ENCODE measurements around the gene CYP1A1. TPM values are rescaled to one million over a fixed set of nuclear protein-coding genes. Genes with fewer than 3 reads are reported as not detected.

Gene CYP1A1
- total and polyA plus RNA-seq, 2 of the 13 experiments (the other 11 are each of a cell fraction or from before 2014, with no cell fraction given), result 7.9 to 8.0 TPM

GRCh38 chr15:74730619-74731316 is 5.4 kb upstream of the CYP1A1 start (continued):
- TF ChIP-seq, protein P1, sequence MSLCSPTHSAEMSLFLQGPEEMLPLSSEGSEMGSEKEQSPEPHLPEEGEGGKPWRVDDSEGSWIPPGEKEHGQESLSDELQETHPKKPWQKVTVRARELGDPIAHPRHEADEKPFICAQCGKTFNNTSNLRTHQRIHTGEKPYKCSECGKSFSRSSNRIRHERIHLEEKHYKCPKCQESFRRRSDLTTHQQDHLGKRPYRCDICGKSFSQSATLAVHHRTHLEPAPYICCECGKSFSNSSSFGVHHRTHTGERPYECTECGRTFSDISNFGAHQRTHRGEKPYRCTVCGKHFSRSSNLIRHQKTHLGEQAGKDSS (CRISPR knock-in tag; IDR thresholded peaks at IDR 0.05; ENCODE audit: borderline replicate concordance, low read depth), result peak; percentile 100
- TF ChIP-seq SMARCC2 (IDR thresholded peaks at IDR 0.05) (0 out of 2 replicates have a peak, but pooled peaks have one; percentile 25), CHD4 (IDR thresholded peaks at IDR 0.05; ENCODE audit: borderline replicate concordance, low read length) (no peak), ZFY (CRISPR knock-in tag; IDR thresholded peaks at IDR 0.05) (peak; percentile 63; the same call in 1 of the 2 replicates), GATA4 (IDR thresholded peaks at IDR 0.05; ENCODE audit: borderline replicate concordance, low read depth) (peak; percentile 36; the same call in 1 of the 2 replicates), PHF5A (CRISPR knock-in tag; IDR thresholded peaks at IDR 0.05; ENCODE audit: low read depth, unreplicated experiment) (no peak), MIER3 (CRISPR knock-in tag; IDR thresholded peaks at IDR 0.05; ENCODE audit: borderline replicate concordance) (peak; percentile 80; the same call in 1 of the 2 replicates), NFIC (IDR thresholded peaks at IDR 0.05; ENCODE audit: low read length) (peak; percentile 78; the same call in 1 of the 2 replicates), ASH2L (IDR thresholded peaks at IDR 0.05; ENCODE audit: insufficient read length, low read depth, low read length) (peak; percentile 23), GFI1 (CRISPR knock-in tag; IDR thresholded peaks at IDR 0.05; ENCODE audit: borderline replicate concordance) (peak; percentile 78; the same call in 1 of the 2 replicates), ZNF891 (CRISPR knock-in tag; IDR thresholded peaks at IDR 0.05) (no peak), ZFP90 (CRISPR knock-in tag; IDR thresholded peaks at IDR 0.05; ENCODE audit: borderline replicate concordance) (no peak), ZNF713 (CRISPR knock-in tag; IDR thresholded peaks at IDR 0.05) (no peak), JARID2 (CRISPR knock-in tag; IDR thresholded peaks at IDR 0.05; ENCODE audit: insufficient replicate concordance) (no peak), SP4 (CRISPR knock-in tag; IDR thresholded peaks at IDR 0.05) (0 out of 2 replicates have a peak, but pooled peaks have one; percentile 35), ATRX (CRISPR knock-in tag; IDR thresholded peaks at IDR 0.05; ENCODE audit: borderline replicate concordance) (no peak)
- TF ChIP-seq, protein P2, sequence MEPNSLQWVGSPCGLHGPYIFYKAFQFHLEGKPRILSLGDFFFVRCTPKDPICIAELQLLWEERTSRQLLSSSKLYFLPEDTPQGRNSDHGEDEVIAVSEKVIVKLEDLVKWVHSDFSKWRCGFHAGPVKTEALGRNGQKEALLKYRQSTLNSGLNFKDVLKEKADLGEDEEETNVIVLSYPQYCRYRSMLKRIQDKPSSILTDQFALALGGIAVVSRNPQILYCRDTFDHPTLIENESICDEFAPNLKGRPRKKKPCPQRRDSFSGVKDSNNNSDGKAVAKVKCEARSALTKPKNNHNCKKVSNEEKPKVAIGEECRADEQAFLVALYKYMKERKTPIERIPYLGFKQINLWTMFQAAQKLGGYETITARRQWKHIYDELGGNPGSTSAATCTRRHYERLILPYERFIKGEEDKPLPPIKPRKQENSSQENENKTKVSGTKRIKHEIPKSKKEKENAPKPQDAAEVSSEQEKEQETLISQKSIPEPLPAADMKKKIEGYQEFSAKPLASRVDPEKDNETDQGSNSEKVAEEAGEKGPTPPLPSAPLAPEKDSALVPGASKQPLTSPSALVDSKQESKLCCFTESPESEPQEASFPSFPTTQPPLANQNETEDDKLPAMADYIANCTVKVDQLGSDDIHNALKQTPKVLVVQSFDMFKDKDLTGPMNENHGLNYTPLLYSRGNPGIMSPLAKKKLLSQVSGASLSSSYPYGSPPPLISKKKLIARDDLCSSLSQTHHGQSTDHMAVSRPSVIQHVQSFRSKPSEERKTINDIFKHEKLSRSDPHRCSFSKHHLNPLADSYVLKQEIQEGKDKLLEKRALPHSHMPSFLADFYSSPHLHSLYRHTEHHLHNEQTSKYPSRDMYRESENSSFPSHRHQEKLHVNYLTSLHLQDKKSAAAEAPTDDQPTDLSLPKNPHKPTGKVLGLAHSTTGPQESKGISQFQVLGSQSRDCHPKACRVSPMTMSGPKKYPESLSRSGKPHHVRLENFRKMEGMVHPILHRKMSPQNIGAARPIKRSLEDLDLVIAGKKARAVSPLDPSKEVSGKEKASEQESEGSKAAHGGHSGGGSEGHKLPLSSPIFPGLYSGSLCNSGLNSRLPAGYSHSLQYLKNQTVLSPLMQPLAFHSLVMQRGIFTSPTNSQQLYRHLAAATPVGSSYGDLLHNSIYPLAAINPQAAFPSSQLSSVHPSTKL (CRISPR knock-in tag; IDR thresholded peaks at IDR 0.05), result peak; percentile 93
- TF ChIP-seq, protein P3, sequence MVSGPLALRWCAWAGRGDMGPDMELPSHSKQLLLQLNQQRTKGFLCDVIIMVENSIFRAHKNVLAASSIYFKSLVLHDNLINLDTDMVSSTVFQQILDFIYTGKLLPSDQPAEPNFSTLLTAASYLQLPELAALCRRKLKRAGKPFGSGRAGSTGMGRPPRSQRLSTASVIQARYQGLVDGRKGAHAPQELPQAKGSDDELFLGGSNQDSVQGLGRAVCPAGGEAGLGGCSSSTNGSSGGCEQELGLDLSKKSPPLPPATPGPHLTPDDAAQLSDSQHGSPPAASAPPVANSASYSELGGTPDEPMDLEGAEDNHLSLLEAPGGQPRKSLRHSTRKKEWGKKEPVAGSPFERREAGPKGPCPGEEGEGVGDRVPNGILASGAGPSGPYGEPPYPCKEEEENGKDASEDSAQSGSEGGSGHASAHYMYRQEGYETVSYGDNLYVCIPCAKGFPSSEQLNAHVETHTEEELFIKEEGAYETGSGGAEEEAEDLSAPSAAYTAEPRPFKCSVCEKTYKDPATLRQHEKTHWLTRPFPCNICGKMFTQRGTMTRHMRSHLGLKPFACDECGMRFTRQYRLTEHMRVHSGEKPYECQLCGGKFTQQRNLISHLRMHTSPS (CRISPR knock-in tag; IDR thresholded peaks at IDR 0.05; ENCODE audit: low read depth), result no peak
- TF ChIP-seq, protein P4, sequence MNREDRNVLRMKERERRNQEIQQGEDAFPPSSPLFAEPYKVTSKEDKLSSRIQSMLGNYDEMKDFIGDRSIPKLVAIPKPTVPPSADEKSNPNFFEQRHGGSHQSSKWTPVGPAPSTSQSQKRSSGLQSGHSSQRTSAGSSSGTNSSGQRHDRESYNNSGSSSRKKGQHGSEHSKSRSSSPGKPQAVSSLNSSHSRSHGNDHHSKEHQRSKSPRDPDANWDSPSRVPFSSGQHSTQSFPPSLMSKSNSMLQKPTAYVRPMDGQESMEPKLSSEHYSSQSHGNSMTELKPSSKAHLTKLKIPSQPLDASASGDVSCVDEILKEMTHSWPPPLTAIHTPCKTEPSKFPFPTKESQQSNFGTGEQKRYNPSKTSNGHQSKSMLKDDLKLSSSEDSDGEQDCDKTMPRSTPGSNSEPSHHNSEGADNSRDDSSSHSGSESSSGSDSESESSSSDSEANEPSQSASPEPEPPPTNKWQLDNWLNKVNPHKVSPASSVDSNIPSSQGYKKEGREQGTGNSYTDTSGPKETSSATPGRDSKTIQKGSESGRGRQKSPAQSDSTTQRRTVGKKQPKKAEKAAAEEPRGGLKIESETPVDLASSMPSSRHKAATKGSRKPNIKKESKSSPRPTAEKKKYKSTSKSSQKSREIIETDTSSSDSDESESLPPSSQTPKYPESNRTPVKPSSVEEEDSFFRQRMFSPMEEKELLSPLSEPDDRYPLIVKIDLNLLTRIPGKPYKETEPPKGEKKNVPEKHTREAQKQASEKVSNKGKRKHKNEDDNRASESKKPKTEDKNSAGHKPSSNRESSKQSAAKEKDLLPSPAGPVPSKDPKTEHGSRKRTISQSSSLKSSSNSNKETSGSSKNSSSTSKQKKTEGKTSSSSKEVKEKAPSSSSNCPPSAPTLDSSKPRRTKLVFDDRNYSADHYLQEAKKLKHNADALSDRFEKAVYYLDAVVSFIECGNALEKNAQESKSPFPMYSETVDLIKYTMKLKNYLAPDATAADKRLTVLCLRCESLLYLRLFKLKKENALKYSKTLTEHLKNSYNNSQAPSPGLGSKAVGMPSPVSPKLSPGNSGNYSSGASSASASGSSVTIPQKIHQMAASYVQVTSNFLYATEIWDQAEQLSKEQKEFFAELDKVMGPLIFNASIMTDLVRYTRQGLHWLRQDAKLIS (CRISPR knock-in tag; IDR thresholded peaks at IDR 0.05), result no peak
